Colonic mucosa (tissue), 4 donors: ENCODE data around the gene OMP. TPM values are rescaled to one million over a fixed set of nuclear protein-coding genes. Genes with fewer than 3 reads are reported as not detected.
A peak's percentile ranks its signal among the peaks of the same experiment; 100 is the strongest.

ENCODE experiments used
- DNase-seq: peaks from one replicate; pipeline ENCODE4 v3.0.0-alpha.2; 2020
- H3K27ac ChIP-seq: fragments of 200-600 bp; one replicate; pipeline ENCODE4 v1.8.0; 2021
- H3K27me3 ChIP-seq: fragments of 200-600 bp; one replicate; pipeline ENCODE4 v1.8.0; 2021
- H3K36me3 ChIP-seq: fragments of 200-600 bp; one replicate; pipeline ENCODE4 v1.8.0; 2021
- H3K4me1 ChIP-seq: fragments of 200-600 bp; one replicate; pipeline ENCODE4 v1.8.0; 2021; ENCODE audit warnings: mild to moderate bottlenecking
- H3K4me3 ChIP-seq: fragments of 200-600 bp; one replicate; pipeline ENCODE4 v1.8.0; 2021
- H3K9ac ChIP-seq, 2 donors: one replicate each; pipeline ENCODE4 v1.7.0; 2013; ENCODE audit warnings: control low read depth in 2 of 2, low read depth in 2 of 2, low read length in 2 of 2
- H3K9me3 ChIP-seq: fragments of 200-600 bp; one replicate; pipeline ENCODE4 v1.8.0; 2021
- CTCF ChIP-seq: fragments of 200-600 bp; IDR thresholded peaks from one replicate; pipeline ENCODE4 v1.8.0; 2022; ENCODE audit warnings: antibody characterized with exemption, mild to moderate bottlenecking
- intact Hi-C: fragments of 100-400 bp; cut with DNase I; formaldehyde crosslinking; loops from one replicate; pipeline ENCODE4 v1.14.1; 2022
- total RNA-seq, 2 donors: library from RNA; stranded (reverse); fragmentation: NEBNext Ultra II Directional in 1 of 2; extraction: Animal tissue kit (Norgen Biotek cat#: 25700) in 1 of 2; gene quantifications; one replicate each; pipeline ENCODE4 v1.2.1, GENCODE V29; 2021
- donor health status: healthy.
- donor health status: DM: no; HTN: no; CAD: no.
- donor health status: DM: no; HTN: no; CAD: no.

The OMP gene
- total RNA-seq, 2 donors from 2014 or later: 7.5 to 16.8 TPM

GRCh38 chr11:77090046-77090372, 12.6 kb upstream of the OMP start:
- peaks cover 50% of the 10 kb centered on the region for H3K4me1 ChIP-seq
- no peaks in the 10 kb centered on the region for H3K36me3 ChIP-seq
- H3K27ac ChIP-seq: peak overlapping the region; percentile 86

GRCh38 chr11:77090373-77091111, 12.1 kb upstream of the OMP start:
- Histone ChIP-seq H3K9me3 (no peaks in the 10 kb centered on the region), H3K4me1 (peaks cover 51% of the 10 kb centered on the region), H3K4me3 (no peak overlapping the region), H3K27me3 (no peaks in the 10 kb centered on the region), H3K36me3 (no peaks in the 10 kb centered on the region), H3K27ac (peak overlapping the region; percentile 86), H3K9ac (peak overlapping the region in 1 of 2 donors; percentile 97)
- TF ChIP-seq CTCF: no peak
- intact Hi-C loops: loop anchor here (1.0 kb wide), 1 partner anchor 43 kb away; no protein-coding TSS in a partner anchor
- peak; percentile 74 for DNase-seq

More at GRCh38 chr11:77090046-77090372, 12.6 kb upstream of the OMP start:
- Histone ChIP-seq H3K27me3 (no peaks in the 10 kb centered on the region), H3K4me3 (no peak overlapping the region), H3K9me3 (no peaks in the 10 kb centered on the region), H3K9ac (peak overlapping the region in 1 of 2 donors; percentile 97)
- intact Hi-C loops: no loop called here
- no peak for DNase-seq
- no peak for TF ChIP-seq CTCF

GRCh38 chr11:77091146-77091940, 11.3 kb upstream of the OMP start:
- intact Hi-C loops: loop anchor here (1.0 kb wide), 1 partner anchor 44 kb away; no protein-coding TSS in a partner anchor
- Histone ChIP-seq H3K9me3 (no peaks in the 10 kb centered on the region), H3K4me3 (no peak overlapping the region), H3K27me3 (no peaks in the 10 kb centered on the region), H3K36me3 (no peaks in the 10 kb centered on the region), H3K27ac (peak overlapping the region; percentile 86), H3K9ac (peak overlapping the region in 1 of 2 donors; percentile 97), H3K4me1 (peaks cover 43% of the 10 kb centered on the region)
- TF ChIP-seq CTCF: peak; percentile 77
- peak; percentile 93 for DNase-seq

- Histone ChIP-seq H3K36me3 (no peaks in the 10 kb centered on the region), H3K4me1 (peaks cover 39% of the 10 kb centered on the region), H3K27ac (no peak overlapping the region), H3K9ac (no peak overlapping the region), H3K27me3 (no peaks in the 10 kb centered on the region), H3K4me3 (no peak overlapping the region), H3K9me3 (no peaks in the 10 kb centered on the region)
- TF ChIP-seq CTCF: no peak
- DNase-seq: no peak
- intact Hi-C loops: no loop called here
These were observed 10.3 kb upstream of the OMP start for GRCh38 chr11:77092382-77092781.

- no peaks in the 10 kb centered on the region for H3K9me3 ChIP-seq
- DNase-seq: no peak
- H3K36me3 ChIP-seq: no peaks in the 10 kb centered on the region
- TF ChIP-seq CTCF: no peak
- H3K9ac ChIP-seq: no peak overlapping the region
- H3K27ac ChIP-seq: no peak overlapping the region
- intact Hi-C loops: no loop called here
- no peaks in the 10 kb centered on the region for H3K27me3 ChIP-seq
- H3K4me3 ChIP-seq: no peak overlapping the region
- H3K4me1 ChIP-seq: peaks cover 30% of the 10 kb centered on the region
These were observed 9.4 kb upstream of the OMP start for GRCh38 chr11:77093056-77093891.
